Gastrocnemius medialis (tissue), 4 donors: Measurements from ENCODE around the gene GABRD. TPM values are rescaled to one million over a fixed set of nuclear protein-coding genes. Genes with fewer than 3 reads are reported as not detected.
A peak's percentile ranks its signal among the peaks of the same experiment; 100 is the strongest.

Experiments
- ATAC-seq, 2 donors: fragments of 150-250 bp; one replicate each; pipeline ENCODE4 v1.9.1; 2016
- DNase-seq, 2 donors: peaks; one replicate each; pipeline ENCODE4 v3.0.0-alpha.2; 2019
- H3K27ac ChIP-seq, 4 donors: fragments of 200-600 bp; sonication (generic); 1 replicate in 1 of 4; 2 replicates in 3 of 4; pipeline ENCODE4 v1.5.1; 2016 to 2018; ENCODE audit warnings: mild to moderate bottlenecking in 2 of 4, moderate library complexity in 1 of 4
- H3K27me3 ChIP-seq, 3 donors: fragments of 200-600 bp; sonication (generic) in 2 of 3; 1 replicate in 1 of 3; 2 replicates in 2 of 3; pipeline versions ENCODE4 v1.5.1 to v1.6.0; 2016 to 2019; ENCODE audit warnings: mild to moderate bottlenecking in 1 of 3, moderate library complexity in 1 of 3
- H3K36me3 ChIP-seq, 2 donors: fragments of 200-600 bp; sonication (generic) in 1 of 2; one replicate each; pipeline ENCODE4 v1.5.1; 2017 to 2018
- H3K4me1 ChIP-seq, 2 donors: fragments of 200-600 bp; sonication (generic) in 1 of 2; one replicate each; pipeline ENCODE4 v1.5.1; 2016 to 2017; ENCODE audit warnings: mild to moderate bottlenecking in 2 of 2
- H3K4me3 ChIP-seq, 4 donors: fragments of 200-600 bp; sonication (generic) in 3 of 4; 1 replicate in 1 of 4; 2 replicates in 3 of 4; pipeline ENCODE4 v1.5.1; 2016 to 2019; ENCODE audit warnings: mild to moderate bottlenecking in 2 of 4
- H3K9me3 ChIP-seq, 3 donors: fragments of 200-600 bp; sonication (generic) in 2 of 3; 1 replicate in 1 of 3; 2 replicates in 2 of 3; pipeline ENCODE4 v1.5.1; 2016 to 2019
- POLR2A ChIP-seq, 2 donors: fragments of 450-650 bp; IDR thresholded peaks; one replicate each; pipeline ENCODE4 v1.6.1; 2017; ENCODE audit warnings: antibody characterized with exemption in 2 of 2, mild to moderate bottlenecking in 2 of 2, moderate library complexity in 2 of 2
- in situ Hi-C, 4 donors: fragments of 200-750 bp; cut with MboI; loops; one replicate each; pipeline versions ENCODE4 v1.15.0 to v1.8.0; 2017; ENCODE audit warnings: low sequenced_read_pairs in 4 of 4
- intact Hi-C: fragments of 100-400 bp; cut with DNase I; formaldehyde crosslinking; loops from one replicate; pipeline ENCODE4 v1.15.1; 2023; ENCODE audit warnings: low total_unique reads
- total RNA-seq, 4 donors: library from RNA; depleted of rRNA; stranded (reverse); fragments of >200 nt; gene quantifications; one replicate each; pipeline versions ENCODE4 v1.1.0 to v1.2.3, GENCODE V29; 2016
- TF ChIP-seq, protein P1 (sequence below), 5 experiments: fragments of 450-650 bp in 3 of 5; fragments of 200-600 bp in 2 of 5; sonication (generic) in 2 of 5; IDR thresholded peaks in 4 of 5; conservative IDR thresholded peaks in 1 of 5; 1 replicate in 4 of 5; 2 replicates in 1 of 5; pipeline ENCODE4 v1.5.1; 2016 to 2019; ENCODE audit warnings: antibody characterized with exemption in 5 of 5, mild to moderate bottlenecking in 3 of 5, moderate library complexity in 3 of 5

GABRD gene
- total RNA-seq, 4 donors from 2014 or later: 1.9 TPM; not detected in 3

- in situ Hi-C loops: loop anchor here in 1 of 4 donors (10.0 kb wide), 1 partner anchor 99 kb away; no protein-coding TSS in a partner anchor
- H3K27me3 ChIP-seq: peaks cover 15 to 25% (median 19%) of the 10 kb centered on the region in 3 donors
- TF ChIP-seq, protein P1, sequence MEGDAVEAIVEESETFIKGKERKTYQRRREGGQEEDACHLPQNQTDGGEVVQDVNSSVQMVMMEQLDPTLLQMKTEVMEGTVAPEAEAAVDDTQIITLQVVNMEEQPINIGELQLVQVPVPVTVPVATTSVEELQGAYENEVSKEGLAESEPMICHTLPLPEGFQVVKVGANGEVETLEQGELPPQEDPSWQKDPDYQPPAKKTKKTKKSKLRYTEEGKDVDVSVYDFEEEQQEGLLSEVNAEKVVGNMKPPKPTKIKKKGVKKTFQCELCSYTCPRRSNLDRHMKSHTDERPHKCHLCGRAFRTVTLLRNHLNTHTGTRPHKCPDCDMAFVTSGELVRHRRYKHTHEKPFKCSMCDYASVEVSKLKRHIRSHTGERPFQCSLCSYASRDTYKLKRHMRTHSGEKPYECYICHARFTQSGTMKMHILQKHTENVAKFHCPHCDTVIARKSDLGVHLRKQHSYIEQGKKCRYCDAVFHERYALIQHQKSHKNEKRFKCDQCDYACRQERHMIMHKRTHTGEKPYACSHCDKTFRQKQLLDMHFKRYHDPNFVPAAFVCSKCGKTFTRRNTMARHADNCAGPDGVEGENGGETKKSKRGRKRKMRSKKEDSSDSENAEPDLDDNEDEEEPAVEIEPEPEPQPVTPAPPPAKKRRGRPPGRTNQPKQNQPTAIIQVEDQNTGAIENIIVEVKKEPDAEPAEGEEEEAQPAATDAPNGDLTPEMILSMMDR (IDR thresholded peaks at IDR 0.05 in 4 of 5, conservative IDR thresholded peaks at IDR 0.05 in 1 of 5): no peak
- TF ChIP-seq POLR2A (IDR thresholded peaks at IDR 0.05): no peak
Measured at GRCh38 chr1:2043886-2044285, 24.7 kb downstream of the GABRD start.

GRCh38 chr1:2044510-2045319 is 25.6 kb downstream of the GABRD start:
- ATAC-seq (peak in 1 of 2 donors; percentile 62), DNase-seq (peak in 1 of 2 donors; percentile 37)
- Histone ChIP-seq H3K36me3 (no peaks in the 10 kb centered on the region), H3K4me3 (peak overlapping the region in 3 of 4 donors; percentile 16 to 36 (median 34)), H3K4me1 (peaks cover 5% of the 10 kb centered on the region in 2 donors), H3K27ac (no peak overlapping the region), H3K27me3 (peaks cover 24 to 32% (median 27%) of the 10 kb centered on the region in 3 donors), H3K9me3 (no peaks in the 10 kb centered on the region)
- TF ChIP-seq, protein P1 (IDR thresholded peaks at IDR 0.05 in 4 of 5, conservative IDR thresholded peaks at IDR 0.05 in 1 of 5): peak; percentile 60 to 93 (median 84)
- TF ChIP-seq POLR2A (IDR thresholded peaks at IDR 0.05): no peak
- intact Hi-C loops: loop anchor here (1.0 kb wide), 2 partner anchors 84 to 100 kb away; no protein-coding TSS in a partner anchor
- in situ Hi-C loops: loop anchor here in 1 of 4 donors (10.0 kb wide), 1 partner anchor 100 kb away; no protein-coding TSS in a partner anchor

More at GRCh38 chr1:2043886-2044285, 24.7 kb downstream of the GABRD start:
- no peak for ATAC-seq
- no peak for DNase-seq
- Histone ChIP-seq H3K36me3 (no peaks in the 10 kb centered on the region), H3K4me3 (no peak overlapping the region), H3K27ac (no peak overlapping the region), H3K9me3 (no peaks in the 10 kb centered on the region), H3K4me1 (peaks cover 5% of the 10 kb centered on the region in 2 donors)
- intact Hi-C loops: loop anchor here (1.0 kb wide), 1 partner anchor 100 kb away; no protein-coding TSS in a partner anchor

GRCh38 chr1:2045468-2046173 is 26.5 kb downstream of the GABRD start:
- H3K36me3 ChIP-seq: no peaks in the 10 kb centered on the region
- no peak for DNase-seq
- peaks cover 5% of the 10 kb centered on the region in 2 donors for H3K4me1 ChIP-seq
- no peak overlapping the region for H3K4me3 ChIP-seq
- no peaks in the 10 kb centered on the region for H3K9me3 ChIP-seq
- TF ChIP-seq, protein P1 (IDR thresholded peaks at IDR 0.05 in 4 of 5, conservative IDR thresholded peaks at IDR 0.05 in 1 of 5): no peak
- TF ChIP-seq POLR2A (IDR thresholded peaks at IDR 0.05): no peak
- intact Hi-C loops: loop anchor here (1.0 kb wide), 1 partner anchor 85 kb away; no protein-coding TSS in a partner anchor
- in situ Hi-C loops: loop anchor here in 1 of 4 donors (10.0 kb wide), 1 partner anchor 101 kb away; no protein-coding TSS in a partner anchor
- peaks cover 28 to 35% (median 31%) of the 10 kb centered on the region in 3 donors for H3K27me3 ChIP-seq
- no peak overlapping the region for H3K27ac ChIP-seq
- ATAC-seq: no peak

DNA sequence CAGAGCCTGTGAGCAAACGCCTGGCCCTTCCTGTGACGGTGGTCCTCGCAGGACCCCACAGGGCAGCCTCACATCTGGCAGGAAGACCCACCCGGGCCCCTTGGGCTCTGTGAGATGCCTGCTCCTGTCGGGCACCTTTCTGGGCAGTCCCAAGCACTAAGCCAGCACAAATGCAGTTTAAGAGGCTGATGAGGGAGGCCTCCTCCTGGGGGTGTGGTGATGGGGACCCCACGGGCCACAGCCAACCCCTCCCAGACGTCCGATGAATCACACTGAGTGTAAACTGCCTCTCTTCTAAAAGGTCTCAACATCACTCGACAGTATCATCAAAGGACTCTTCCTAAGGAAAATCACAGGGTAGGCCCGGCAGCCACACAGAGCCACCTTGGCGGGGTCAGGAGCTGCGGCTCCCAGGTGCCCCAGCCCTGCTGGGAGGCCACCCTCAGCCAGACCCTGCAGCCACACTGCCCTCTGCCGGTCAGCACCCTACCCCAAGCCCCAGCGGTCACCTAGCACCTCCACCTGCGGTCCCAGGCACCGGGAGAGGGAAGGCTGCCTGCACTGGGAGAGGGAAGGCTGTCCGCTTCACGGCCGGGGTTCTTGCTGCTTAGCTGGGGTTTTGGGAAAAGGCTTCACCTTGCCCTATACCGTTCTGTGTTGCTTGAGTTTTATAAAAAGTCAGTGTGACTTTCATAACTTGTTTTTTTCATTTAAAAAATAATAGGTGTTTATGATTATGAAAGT is 27.2 kb downstream of the GABRD start:
- DNase-seq: no peak
- peaks cover 36 to 39% (median 38%) of the 10 kb centered on the region in 3 donors for H3K27me3 ChIP-seq
- in situ Hi-C loops: loop anchor here in 1 of 4 donors (10.0 kb wide), 1 partner anchor 102 kb away; no protein-coding TSS in a partner anchor

More for the DNA sequence above, 27.2 kb downstream of the GABRD start:
- no peaks in the 10 kb centered on the region for H3K36me3 ChIP-seq
- H3K9me3 ChIP-seq: no peaks in the 10 kb centered on the region
- no peak overlapping the region for H3K27ac ChIP-seq
- H3K4me3 ChIP-seq: no peak overlapping the region
- TF ChIP-seq, protein P1 (IDR thresholded peaks at IDR 0.05 in 4 of 5, conservative IDR thresholded peaks at IDR 0.05 in 1 of 5): peak in 4 of 5 experiments; percentile 11 to 61 (median 42)
- no peak for TF ChIP-seq POLR2A (IDR thresholded peaks at IDR 0.05)
- peaks cover 5% of the 10 kb centered on the region in 2 donors for H3K4me1 ChIP-seq
- ATAC-seq: peak in 1 of 2 donors; percentile 33
- intact Hi-C loops: no loop called here
